GM12878 (cell line): Measurements from ENCODE around the gene SYT10.

Experiments
- DPF2 ChIP-seq: fragments of 450-650 bp; IDR thresholded peaks from 2 replicates; pipeline ENCODE4 v1.6.1; 2017; ENCODE audit warnings: mild to moderate bottlenecking
- NR2C2 ChIP-seq: IDR thresholded peaks from 2 replicates; pipeline ENCODE4 v1.6.1; 2011; ENCODE audit warnings: borderline replicate concordance, low read depth; ENCODE audit not compliant: control insufficient read depth, insufficient read length
- REST ChIP-seq: IDR thresholded peaks from 2 replicates; pipeline ENCODE4 v1.6.1; 2012; ENCODE audit warnings: mild to moderate bottlenecking, low read depth, low read length

DNA sequence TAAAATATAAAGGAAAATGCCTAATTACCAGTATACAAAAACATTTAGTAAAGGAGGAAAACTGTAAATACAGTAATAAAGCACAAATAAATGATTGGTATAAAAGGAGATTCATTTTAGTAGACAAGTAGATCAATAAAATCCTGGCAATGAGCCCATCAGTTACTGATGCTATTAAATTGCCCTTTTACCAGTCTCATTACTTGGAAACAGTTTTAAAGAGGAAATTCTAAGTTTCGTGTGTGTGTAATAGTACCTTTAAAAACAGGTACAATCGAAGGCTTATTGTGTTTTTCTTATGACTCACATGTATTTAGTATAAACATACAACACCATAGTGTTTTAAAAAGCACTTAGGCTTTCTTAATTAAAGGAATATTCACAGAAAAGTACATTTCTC, 46.4 kb upstream of the SYT10 start:
- TF ChIP-seq NR2C2 = no peak
- TF ChIP-seq DPF2 = no peak
- TF ChIP-seq REST = no peak
